Smooth muscle cell (in vitro differentiated cells): ENCODE data around the gene CNPY4. TPM values are rescaled to one million over a fixed set of nuclear protein-coding genes. Genes with fewer than 3 reads are reported as not detected.

ENCODE experiments used
- DNase-seq: peaks from one replicate; lab custom pipeline; 2025; ENCODE audit not compliant: unreplicated experiment; lab: John Stamatoyannopoulos, UW
- H2AFZ ChIP-seq: fragments of 200-600 bp; sonication (generic); 2 replicates; pipeline ENCODE4 v1.6.0; 2016; ENCODE audit warnings: antibody characterized with exemption, low read depth, mild to moderate bottlenecking
- H3F3A ChIP-seq: fragments of 200-600 bp; sonication (generic); 2 replicates; pipeline ENCODE4 v1.6.0; 2017; ENCODE audit warnings: antibody characterized with exemption, low read depth
- H3K27ac ChIP-seq: fragments of 200-600 bp; sonication (generic); 2 replicates; pipeline ENCODE4 v1.5.1; 2016; ENCODE audit warnings: low read depth, mild to moderate bottlenecking
- H3K27me3 ChIP-seq: fragments of 200-600 bp; sonication (generic); 2 replicates; pipeline ENCODE4 v1.6.1; 2016; ENCODE audit warnings: low read depth, mild to moderate bottlenecking
- H3K36me3 ChIP-seq: fragments of 200-600 bp; sonication (generic); 2 replicates; pipeline ENCODE4 v1.5.1; 2016; ENCODE audit warnings: low read depth
- H3K4me1 ChIP-seq: fragments of 200-600 bp; sonication (generic); 2 replicates; pipeline ENCODE4 v1.5.1; 2016; ENCODE audit warnings: low read depth
- H3K4me2 ChIP-seq: fragments of 200-600 bp; sonication (generic); 2 replicates; pipeline ENCODE4 v1.6.0; 2016; ENCODE audit warnings: mild to moderate bottlenecking
- H3K4me3 ChIP-seq: fragments of 200-600 bp; sonication (generic); 2 replicates; pipeline ENCODE4 v1.5.1; 2016; ENCODE audit warnings: mild to moderate bottlenecking
- H3K79me2 ChIP-seq: fragments of 200-600 bp; sonication (generic); 2 replicates; pipeline ENCODE4 v1.6.0; 2016; ENCODE audit warnings: low read depth, mild to moderate bottlenecking
- H3K9ac ChIP-seq: fragments of 200-600 bp; sonication (generic); 2 replicates; pipeline ENCODE4 v1.6.0; 2016; ENCODE audit warnings: low read depth
- H3K9me3 ChIP-seq: fragments of 200-600 bp; sonication (generic); replicated peaks from 2 replicates; pipeline ENCODE4 v1.5.1; 2016; ENCODE audit warnings: low read depth
- H4K20me1 ChIP-seq: fragments of 200-600 bp; sonication (generic); 2 replicates; pipeline ENCODE4 v1.6.0; 2016; ENCODE audit warnings: low read depth
- WGBS: methylation state at CpG from one replicate; pipeline ENCODE4 v1.1.7; 2016; ENCODE audit warnings: low lambda C conversion rate; 5-methylcytosine and 5-hydroxymethylcytosine counted together
- polyA plus RNA-seq: library from polyadenylated mRNA; unstranded; fragments of >200 nt; fragmentation: Nextera tagmentation; extraction: Ambion mirVana; gene quantifications from 2 replicates; pipeline ENCODE4 v1.2.1, GENCODE V29; 2016
- total RNA-seq: library from RNA; depleted of rRNA; stranded (reverse); fragments of >200 nt; gene quantifications from 2 replicates; pipeline ENCODE4 v1.2.3, GENCODE V29; 2014
- TF ChIP-seq, protein P1 (sequence below): fragments of 200-600 bp; sonication (generic); IDR thresholded peaks from 2 replicates; pipeline ENCODE4 v1.5.1; 2017; ENCODE audit warnings: borderline replicate concordance, mild to moderate bottlenecking, antibody characterized with exemption; ENCODE audit not compliant: insufficient read depth, poor library complexity, severe bottlenecking

Gene CNPY4, protein sequence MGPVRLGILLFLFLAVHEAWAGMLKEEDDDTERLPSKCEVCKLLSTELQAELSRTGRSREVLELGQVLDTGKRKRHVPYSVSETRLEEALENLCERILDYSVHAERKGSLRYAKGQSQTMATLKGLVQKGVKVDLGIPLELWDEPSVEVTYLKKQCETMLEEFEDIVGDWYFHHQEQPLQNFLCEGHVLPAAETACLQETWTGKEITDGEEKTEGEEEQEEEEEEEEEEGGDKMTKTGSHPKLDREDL
- total RNA-seq = 22.6 and 26.6 TPM in 2 replicates
- 29.3 and 39.5 TPM in 2 replicates for polyA plus RNA-seq

GRCh38 chr7:100119072-100119969 is at the start of gene CNPY4, which contains the start of gene TAF6:
CNPY4 (plus strand) TSS chr7:100119634; CDS start chr7:100119745, 111 bp downstream.
TAF6 (minus strand) TSS chr7:100119358; CDS start chr7:100114209, 5,149 bp downstream.
- Histone ChIP-seq H3K4me1 (peaks cover 10% of the 10 kb centered on the region), H3K4me2 (peak within 1 kb of the TSS; percentile 96), H4K20me1 (no peaks in the 10 kb centered on the region), H3K27me3 (no peaks in the 10 kb centered on the region), H3K9ac (peak within 1 kb of the TSS; percentile 94), H3K36me3 (no peaks in the 10 kb centered on the region), H3K9me3 (no peaks in the 10 kb centered on the region), H2AFZ (peak within 1 kb of the TSS; percentile 93), H3K27ac (peak within 1 kb of the TSS; percentile 92), H3K4me3 (peak within 1 kb of the TSS; percentile 96), H3F3A (peaks cover 3% of the 10 kb centered on the region), H3K79me2 (peaks cover 18% of the 10 kb centered on the region)
- WGBS = under 1% methylated on average over 49 of the region's 49 CpGs
- TF ChIP-seq, protein P1, sequence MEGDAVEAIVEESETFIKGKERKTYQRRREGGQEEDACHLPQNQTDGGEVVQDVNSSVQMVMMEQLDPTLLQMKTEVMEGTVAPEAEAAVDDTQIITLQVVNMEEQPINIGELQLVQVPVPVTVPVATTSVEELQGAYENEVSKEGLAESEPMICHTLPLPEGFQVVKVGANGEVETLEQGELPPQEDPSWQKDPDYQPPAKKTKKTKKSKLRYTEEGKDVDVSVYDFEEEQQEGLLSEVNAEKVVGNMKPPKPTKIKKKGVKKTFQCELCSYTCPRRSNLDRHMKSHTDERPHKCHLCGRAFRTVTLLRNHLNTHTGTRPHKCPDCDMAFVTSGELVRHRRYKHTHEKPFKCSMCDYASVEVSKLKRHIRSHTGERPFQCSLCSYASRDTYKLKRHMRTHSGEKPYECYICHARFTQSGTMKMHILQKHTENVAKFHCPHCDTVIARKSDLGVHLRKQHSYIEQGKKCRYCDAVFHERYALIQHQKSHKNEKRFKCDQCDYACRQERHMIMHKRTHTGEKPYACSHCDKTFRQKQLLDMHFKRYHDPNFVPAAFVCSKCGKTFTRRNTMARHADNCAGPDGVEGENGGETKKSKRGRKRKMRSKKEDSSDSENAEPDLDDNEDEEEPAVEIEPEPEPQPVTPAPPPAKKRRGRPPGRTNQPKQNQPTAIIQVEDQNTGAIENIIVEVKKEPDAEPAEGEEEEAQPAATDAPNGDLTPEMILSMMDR = no peak
- DNase-seq = peak; percentile 80

DNA sequence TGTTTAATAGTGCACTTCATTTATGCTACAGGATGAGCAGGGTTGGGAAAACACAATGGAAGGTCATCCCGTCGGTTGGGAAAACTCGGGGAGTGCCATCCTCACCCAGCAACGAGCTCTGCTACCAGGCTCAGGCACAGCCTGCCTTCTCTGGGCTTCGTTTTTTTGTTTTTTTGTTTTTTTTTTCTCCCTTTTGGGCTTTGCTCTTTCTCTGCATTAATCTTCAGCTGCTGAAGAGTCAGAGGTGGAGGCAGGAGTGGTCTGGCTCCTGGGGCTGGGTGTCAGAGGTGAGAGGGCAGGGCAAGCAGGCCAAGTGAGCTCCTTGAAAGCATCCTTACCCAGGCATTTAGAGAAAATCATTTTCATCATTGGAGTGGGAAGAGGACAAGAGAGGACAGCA is 49.4 kb upstream of the CNPY4 start:
- no peak overlapping the region for H2AFZ ChIP-seq
- no peak overlapping the region for H3K4me2 ChIP-seq
- H3K27me3 ChIP-seq = no peaks in the 10 kb centered on the region
- no peaks in the 10 kb centered on the region for H4K20me1 ChIP-seq
- H3K79me2 ChIP-seq = peaks cover 8% of the 10 kb centered on the region
- H3K36me3 ChIP-seq = peaks cover 55% of the 10 kb centered on the region
- no peak overlapping the region for H3K9ac ChIP-seq
- peaks cover 25% of the 10 kb centered on the region for H3F3A ChIP-seq
- H3K9me3 ChIP-seq = peaks cover 35% of the 10 kb centered on the region
- H3K4me1 ChIP-seq = no peaks in the 10 kb centered on the region
- DNase-seq = no peak
- TF ChIP-seq, protein P1 = no peak
- no peak overlapping the region for H3K27ac ChIP-seq
- WGBS = 98% methylated on average over 5 of the region's 5 CpGs
- H3K4me3 ChIP-seq = no peak overlapping the region

GRCh38 chr7:100071018-100071723 is 48.3 kb upstream of the CNPY4 start:
- TF ChIP-seq, protein P1 = no peak
- 98% methylated on average over 11 of the region's 11 CpGs for WGBS
- no peak overlapping the region for H3K9ac ChIP-seq
- no peaks in the 10 kb centered on the region for H3K4me1 ChIP-seq
- H4K20me1 ChIP-seq = no peaks in the 10 kb centered on the region
- no peak for DNase-seq
- H3K4me3 ChIP-seq = no peak overlapping the region
- H3K79me2 ChIP-seq = peaks cover 19% of the 10 kb centered on the region
- H3K27ac ChIP-seq = no peak overlapping the region
- H3K36me3 ChIP-seq = peaks cover 63% of the 10 kb centered on the region
- peaks cover 35% of the 10 kb centered on the region for H3K9me3 ChIP-seq
- H3K4me2 ChIP-seq = no peak overlapping the region
- H3F3A ChIP-seq = peaks cover 21% of the 10 kb centered on the region
- no peak overlapping the region for H2AFZ ChIP-seq
- no peaks in the 10 kb centered on the region for H3K27me3 ChIP-seq
